H9 (cell line): ENCODE results near the gene KIT. TPM values are rescaled to one million over a fixed set of nuclear protein-coding genes. Genes with fewer than 3 reads are reported as not detected.

Experiments used
- DNase-seq: peaks from one replicate; pipeline ENCODE4 v3.0.0-alpha.2; 2017
- H2AFZ ChIP-seq: one replicate; pipeline ENCODE4 v1.6.1; 2013; ENCODE audit warnings: mild to moderate bottlenecking, low read length, control low read depth, moderate library complexity
- H2AK5ac ChIP-seq: 2 replicates; pipeline ENCODE4 v1.6.1; 2013; ENCODE audit warnings: low read length, control low read depth, mixed read lengths; ENCODE audit not compliant: insufficient read length
- H2BK120ac ChIP-seq: one replicate; pipeline ENCODE4 v1.6.1; 2013; ENCODE audit warnings: low read depth, mild to moderate bottlenecking, low read length, control low read depth, inconsistent platforms; ENCODE audit not compliant: poor library complexity, severe bottlenecking
- H2BK12ac ChIP-seq: 2 replicates; pipeline ENCODE4 v1.6.1; 2013; ENCODE audit warnings: low read length, control low read depth, mixed read lengths, low read depth; ENCODE audit not compliant: insufficient read length
- H2BK15ac ChIP-seq: 2 replicates; pipeline ENCODE4 v1.6.1; 2013; ENCODE audit warnings: low read depth, low read length, control low read depth
- H2BK20ac ChIP-seq: one replicate; pipeline ENCODE4 v1.6.1; 2013; ENCODE audit warnings: low read depth, mild to moderate bottlenecking, low read length, control low read depth, inconsistent platforms; ENCODE audit not compliant: poor library complexity, severe bottlenecking
- H2BK5ac ChIP-seq: 2 replicates; pipeline ENCODE4 v1.6.1; 2013; ENCODE audit warnings: low read length, control low read depth, mixed read lengths; ENCODE audit not compliant: insufficient read length
- H3K14ac ChIP-seq: 2 replicates; pipeline ENCODE4 v1.6.1; 2013; ENCODE audit warnings: low read length, control low read depth; ENCODE audit not compliant: insufficient read depth
- H3K18ac ChIP-seq: 2 replicates; pipeline ENCODE4 v1.6.1; 2013; ENCODE audit warnings: low read depth, mild to moderate bottlenecking, mixed read lengths, low read length, control low read depth; ENCODE audit not compliant: insufficient read length
- H3K23ac ChIP-seq: 2 replicates; pipeline ENCODE4 v1.6.1; 2013; ENCODE audit warnings: low read length, control low read depth, mixed read lengths, low read depth; ENCODE audit not compliant: insufficient read length
- H3K23me2 ChIP-seq: 2 replicates; pipeline ENCODE4 v1.6.1; 2013; ENCODE audit warnings: low read depth, mild to moderate bottlenecking, mixed read lengths, low read length, control low read depth; ENCODE audit not compliant: insufficient read length, poor library complexity, severe bottlenecking
- H3K27ac ChIP-seq: 2 replicates; pipeline ENCODE4 v1.5.1; 2013; ENCODE audit warnings: low read length, control low read depth, mixed read lengths, low read depth; ENCODE audit not compliant: insufficient read length
- H3K27me3 ChIP-seq: 2 replicates; pipeline ENCODE4 v1.6.1; 2013; ENCODE audit warnings: low read length, control low read depth, inconsistent platforms; ENCODE audit not compliant: insufficient read depth
- H3K4ac ChIP-seq: 2 replicates; pipeline ENCODE4 v1.6.1; 2013; ENCODE audit warnings: low read depth, mild to moderate bottlenecking, control low read depth, inconsistent platforms, low read length, moderate library complexity
- H3K4me1 ChIP-seq: 2 replicates; pipeline ENCODE4 v1.6.1; 2013; ENCODE audit warnings: low read length, control low read depth, inconsistent platforms; ENCODE audit not compliant: insufficient read depth
- H3K4me2 ChIP-seq: 2 replicates; pipeline ENCODE4 v1.6.1; 2013; ENCODE audit warnings: low read length, control low read depth, mixed read lengths; ENCODE audit not compliant: insufficient read length, insufficient read depth
- H3K56ac ChIP-seq: 2 replicates; pipeline ENCODE4 v1.6.1; 2013; ENCODE audit warnings: low read depth, mild to moderate bottlenecking, mixed read lengths, low read length, control low read depth; ENCODE audit not compliant: insufficient read length
- H3K79me1 ChIP-seq: 2 replicates; pipeline ENCODE4 v1.6.1; 2013; ENCODE audit warnings: low read depth, mild to moderate bottlenecking, moderate library complexity, low read length, control low read depth, inconsistent platforms; ENCODE audit not compliant: insufficient read depth, poor library complexity, severe bottlenecking
- H3K79me2 ChIP-seq: 2 replicates; pipeline ENCODE4 v1.6.1; 2013; ENCODE audit warnings: low read length, control low read depth, inconsistent platforms; ENCODE audit not compliant: insufficient read depth
- H3K9ac ChIP-seq: 2 replicates; pipeline ENCODE4 v1.6.1; 2013; ENCODE audit warnings: low read length, control low read depth, mixed read lengths; ENCODE audit not compliant: insufficient read length; ENCODE audit errors: extremely low read depth
- H3K9me3 ChIP-seq: one replicate; pipeline ENCODE4 v1.6.1; 2013; ENCODE audit warnings: low read depth, low read length, inconsistent platforms; ENCODE audit not compliant: control insufficient read depth
- H3T11ph ChIP-seq: one replicate; pipeline ENCODE4 v1.6.1; 2013; ENCODE audit warnings: mild to moderate bottlenecking, low read length, control low read depth, inconsistent platforms
- H4K20me1 ChIP-seq: one replicate; pipeline ENCODE4 v1.6.1; 2013; ENCODE audit not compliant: control insufficient read depth, insufficient read length, insufficient read depth
- H4K5ac ChIP-seq: 2 replicates; pipeline ENCODE4 v1.6.1; 2013; ENCODE audit warnings: low read depth, mild to moderate bottlenecking, mixed read lengths, low read length, control low read depth; ENCODE audit not compliant: insufficient read length
- H4K8ac ChIP-seq: replicated peaks from 2 replicates; pipeline ENCODE4 v1.6.1; 2013; ENCODE audit warnings: low read length, control low read depth, mixed read lengths, low read depth; ENCODE audit not compliant: insufficient read length
- H4K91ac ChIP-seq: 2 replicates; pipeline ENCODE4 v1.6.1; 2013; ENCODE audit warnings: low read depth, mild to moderate bottlenecking, moderate library complexity, mixed read lengths, low read length, control low read depth; ENCODE audit not compliant: insufficient read length
- H3K27ac Mint-ChIP-seq, 3 experiments: 2 replicates in 2 of 3; 3 replicates in 1 of 3; pipeline ENCODE4 v1.8.0; 2020 to 2021; ENCODE audit warnings: mixed read lengths in 3 of 3, mild to moderate bottlenecking in 1 of 3, moderate library complexity in 1 of 3
- H3K27me3 Mint-ChIP-seq: 2 replicates; pipeline ENCODE4 v1.8.0; 2021; ENCODE audit warnings: low read depth, mild to moderate bottlenecking, moderate library complexity, mixed read lengths
- H3K36me3 Mint-ChIP-seq, 3 experiments: 2 replicates in 2 of 3; 3 replicates in 1 of 3; pipeline ENCODE4 v1.8.0; 2020 to 2021; ENCODE audit warnings: low read depth in 3 of 3, mixed read lengths in 3 of 3; ENCODE audit not compliant: insufficient read depth in 1 of 3
- H3K4me1 Mint-ChIP-seq, 2 experiments: 2 replicates each; pipeline ENCODE4 v1.8.0; 2020; ENCODE audit warnings: mixed read lengths in 2 of 2
- H3K4me3 Mint-ChIP-seq, 2 experiments: 2 replicates in 1 of 2; 3 replicates in 1 of 2; pipeline ENCODE4 v1.8.0; 2020 to 2021; ENCODE audit warnings: mild to moderate bottlenecking in 2 of 2, mixed read lengths in 2 of 2, moderate library complexity in 1 of 2
- H3K9me3 Mint-ChIP-seq, 2 experiments: 2 replicates in 1 of 2; 3 replicates in 1 of 2; pipeline ENCODE4 v1.8.0; 2020; ENCODE audit warnings: mild to moderate bottlenecking in 2 of 2, mixed read lengths in 2 of 2, moderate library complexity in 1 of 2
- CTCF ChIP-seq: fragments of 200-600 bp; sonication (generic); conservative IDR thresholded peaks from 3 replicates; pipeline ENCODE4 v1.8.0; 2021; ENCODE audit warnings: antibody characterized with exemption, mild to moderate bottlenecking
- WGBS: extraction: QIAGEN DNeasy Blood & Tissue Kit; methylation state at CpG from one replicate; pipeline ENCODE4 v1.1.7; 2013; ENCODE audit warnings: missing lambda C conversion rate, low lambda C conversion rate, mixed read lengths; ENCODE audit not compliant: insufficient read length; ENCODE audit errors: extremely low coverage; 5-methylcytosine and 5-hydroxymethylcytosine counted together
- total RNA-seq: library from RNA; stranded (reverse); gene quantifications from 2 replicates; pipeline ENCODE4 v1.2.1, GENCODE V29; 2021

Gene KIT
- total RNA-seq, 1 experiment from 2014 or later = 6.7 TPM

- H3K56ac ChIP-seq = no peak overlapping the region
These were observed 6.7 kb upstream of the KIT start for GRCh38 chr4:54651050-54651449.

More at GRCh38 chr4:54651050-54651449, 6.7 kb upstream of the KIT start:
- Histone ChIP-seq H4K5ac (no peak overlapping the region), H3K23me2 (no peaks in the 10 kb centered on the region), H3K18ac (no peak overlapping the region), H3K4ac (no peak overlapping the region), H2BK120ac (no peak overlapping the region), H3K27me3 (no peaks in the 10 kb centered on the region), H2BK5ac (no peak overlapping the region), H2BK20ac (no peak overlapping the region), H2AFZ (no peak overlapping the region), H3K14ac (no peak overlapping the region), H3K23ac (no peak overlapping the region), H3K9me3 (no peaks in the 10 kb centered on the region), H3K4me2 (no peak overlapping the region), H4K91ac (no peak overlapping the region), H4K8ac (no peak overlapping the region), H3K79me1 (no peaks in the 10 kb centered on the region), H3K79me2 (no peaks in the 10 kb centered on the region), H2BK15ac (no peak overlapping the region), H3K9ac (no peak overlapping the region), H3K27ac (no peak overlapping the region), H2BK12ac (no peak overlapping the region), H3K4me1 (no peaks in the 10 kb centered on the region), H4K20me1 (no peaks in the 10 kb centered on the region), H3T11ph (no peak overlapping the region), H2AK5ac (no peak overlapping the region)
- TF ChIP-seq CTCF = no peak
- peaks cover 0 to 19% of the 10 kb centered on the region in 2 experiments; a peak in 2 of 4 replicates for H3K4me1 Mint-ChIP-seq
- WGBS = no CpG with 5 or more reads among the region's 3 CpGs
- no peak overlapping the region for H3K4me3 Mint-ChIP-seq
- no peak overlapping the region for H3K27ac Mint-ChIP-seq
- H3K27me3 Mint-ChIP-seq = peaks cover 34% of the 10 kb centered on the region
- no peaks in the 10 kb centered on the region for H3K36me3 Mint-ChIP-seq
- no peaks in the 10 kb centered on the region; a peak in 1 of 5 replicates for H3K9me3 Mint-ChIP-seq
- no peak for DNase-seq
